Islet of Langerhans (tissue), 1 donor: ENCODE results near the gene RGS12.

Source experiments
- FAIRE-seq: peaks from one replicate; lab custom pipeline; 2011; peaks lifted over from hg19 to GRCh38; lab: Jason Lieb, UNC

Gene RGS12

GRCh38 chr4:3311489-3312171, 18.8 kb downstream of the RGS12 start:
- FAIRE-seq, result no peak

DNA sequence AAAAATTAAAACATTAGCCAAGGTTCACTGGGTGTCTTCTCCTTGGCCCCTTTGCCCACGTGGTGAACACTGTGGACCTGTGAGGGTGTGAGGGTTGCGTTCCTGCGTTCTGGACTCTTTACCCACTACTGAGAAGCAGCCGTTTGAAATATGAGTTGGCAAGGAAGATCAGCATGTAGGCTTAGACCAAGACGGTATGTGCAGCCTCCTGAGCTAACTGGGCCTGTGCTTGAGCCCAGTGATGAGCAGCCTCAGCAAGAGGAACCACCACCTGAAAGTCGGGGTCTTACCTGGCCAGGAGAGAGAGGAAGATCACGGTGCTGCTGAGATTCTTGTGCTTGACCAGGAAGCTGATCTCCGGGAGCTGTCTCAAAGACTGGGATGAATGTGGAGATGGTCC, 19.5 kb downstream of the RGS12 start:
- FAIRE-seq, result no peak

DNA sequence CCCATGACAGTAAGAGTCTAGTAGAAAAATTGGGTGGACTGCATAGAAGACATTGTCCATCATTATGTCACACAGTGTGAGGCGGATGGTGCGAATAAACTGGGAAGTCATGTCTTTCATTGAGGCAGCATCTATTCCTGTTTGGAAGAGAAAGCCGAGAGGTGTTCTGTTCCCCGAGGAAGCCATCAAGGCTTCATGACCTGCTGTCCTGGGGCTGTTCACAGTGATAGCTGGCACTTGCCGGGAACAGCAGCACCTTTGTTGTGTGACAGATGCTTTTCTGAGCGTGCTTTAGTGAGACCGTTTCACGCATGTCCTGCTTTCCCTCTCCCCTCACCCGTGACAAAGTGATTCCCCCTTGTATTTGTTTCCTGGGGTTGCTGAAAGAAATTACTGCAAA, 20.3 kb downstream of the RGS12 start:
- no peak for FAIRE-seq

- FAIRE-seq, result no peak
Observed at GRCh38 chr4:3313556-3314228, 20.9 kb downstream of the RGS12 start.

DNA sequence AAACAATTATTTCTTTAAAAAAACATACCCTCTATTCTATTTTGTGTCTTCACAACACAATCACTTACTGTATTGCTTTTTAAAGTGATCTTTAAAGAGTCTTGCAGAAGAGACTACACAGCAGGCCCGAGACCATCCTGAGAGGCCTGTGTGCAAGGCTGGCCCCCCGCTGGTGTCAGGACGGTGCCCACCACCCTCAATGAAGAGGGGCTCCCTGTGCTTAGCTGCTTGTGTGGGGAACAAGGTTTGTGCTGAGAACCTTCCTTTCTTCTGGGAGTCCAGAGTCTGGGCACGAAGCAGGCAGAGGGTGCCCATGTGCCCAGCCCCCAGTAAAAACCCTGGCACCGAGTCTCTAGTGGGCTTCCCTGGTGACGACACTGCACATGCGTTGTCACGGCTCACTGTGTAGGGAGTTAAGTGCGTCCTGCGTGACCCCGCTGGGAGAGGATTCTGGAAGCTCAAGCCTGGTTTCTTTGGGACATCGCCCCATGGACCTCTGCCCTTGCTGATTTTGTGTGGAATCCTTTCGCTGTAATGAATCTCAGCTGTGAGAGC, 22.0 kb downstream of the RGS12 start:
- no peak for FAIRE-seq

- no peak for FAIRE-seq
Observed at GRCh38 chr4:3315566-3315965, 22.7 kb downstream of the RGS12 start.

- FAIRE-seq, result no peak
Observed at GRCh38 chr4:3316146-3316545, 23.3 kb downstream of the RGS12 start.

- no peak for FAIRE-seq
Observed at GRCh38 chr4:3317011-3317655, 24.3 kb downstream of the RGS12 start.

DNA sequence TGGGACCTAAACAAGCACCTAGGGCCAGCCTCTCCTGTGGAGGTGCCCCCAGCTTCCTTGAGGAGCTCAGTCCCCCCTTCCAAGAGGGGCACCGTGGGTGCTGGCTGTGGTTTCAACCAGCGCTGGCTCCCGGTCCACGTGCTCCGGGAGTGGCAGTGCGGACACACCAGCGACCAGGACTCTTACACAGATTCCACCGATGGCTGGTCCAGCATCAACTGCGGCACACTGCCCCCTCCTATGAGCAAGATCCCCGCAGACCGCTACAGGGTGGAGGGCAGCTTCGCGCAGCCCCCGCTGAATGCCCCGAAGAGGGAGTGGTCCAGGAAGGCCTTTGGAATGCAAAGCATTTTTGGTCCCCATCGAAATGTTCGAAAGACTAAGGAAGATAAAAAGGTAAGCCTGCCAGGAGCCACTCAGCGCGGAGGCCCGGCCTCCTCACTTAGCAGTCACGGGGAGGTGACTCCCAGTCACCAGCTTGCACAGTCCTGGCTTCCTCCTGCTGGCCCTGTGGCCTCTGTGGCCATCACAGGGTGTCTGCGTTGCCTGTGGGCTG, 24.9 kb downstream of the RGS12 start:
- no peak for FAIRE-seq

DNA sequence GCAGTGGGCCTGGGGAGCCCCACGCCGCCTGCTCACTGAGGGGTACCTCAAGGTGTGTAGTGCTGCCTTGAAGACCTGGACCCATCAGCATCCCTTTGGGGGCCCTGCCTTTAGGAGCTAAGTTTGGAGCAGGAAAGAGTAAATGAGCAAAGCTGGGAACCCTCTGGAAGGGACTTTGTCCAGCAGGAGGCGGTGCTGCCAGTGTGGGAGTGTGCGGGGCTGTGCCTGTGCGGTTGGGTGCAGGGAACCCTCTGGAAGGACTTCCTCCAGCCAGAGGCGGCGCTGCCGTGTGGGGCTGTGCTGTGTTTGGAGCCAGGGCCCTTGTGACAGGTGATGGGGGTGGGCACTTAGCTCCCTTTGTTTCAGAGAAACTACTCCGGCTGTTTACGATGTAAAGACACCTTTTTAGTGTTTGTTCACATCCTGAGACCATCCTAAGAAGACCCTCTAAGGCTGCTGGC, 25.8 kb downstream of the RGS12 start:
- FAIRE-seq, result no peak

DNA sequence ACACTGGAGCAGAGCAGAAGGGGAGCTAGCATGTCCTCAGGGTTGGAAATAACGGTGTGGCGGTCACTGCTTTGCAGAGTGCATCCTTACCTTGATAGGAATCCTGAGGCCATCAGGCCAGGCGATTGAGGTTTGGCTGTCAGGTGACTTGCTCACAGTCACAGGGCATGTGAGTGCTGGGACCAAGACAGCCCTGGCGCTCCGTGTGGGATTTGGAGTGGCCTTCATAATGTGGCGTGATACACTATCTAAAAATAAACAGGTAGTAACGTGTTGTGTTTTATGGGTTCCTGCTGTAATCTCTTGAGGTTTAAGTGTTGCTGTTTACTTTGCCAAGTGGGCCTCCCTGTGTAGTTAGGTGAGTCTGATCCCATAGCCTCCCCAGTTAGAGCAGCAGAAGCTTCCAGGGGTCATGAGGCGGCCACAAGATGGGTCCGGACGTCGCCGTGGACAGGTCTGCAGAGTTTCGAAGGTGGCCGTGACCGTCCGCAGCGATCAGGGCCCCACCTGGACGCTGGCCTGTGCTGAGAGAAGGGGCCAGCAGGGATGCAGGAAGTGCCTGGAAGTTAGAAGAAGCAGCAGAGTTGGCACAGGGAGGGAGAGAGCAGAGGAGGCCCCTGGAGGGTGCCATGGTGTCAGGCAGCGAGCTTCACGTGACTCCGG, 27.7 kb downstream of the RGS12 start:
- FAIRE-seq, result no peak

DNA sequence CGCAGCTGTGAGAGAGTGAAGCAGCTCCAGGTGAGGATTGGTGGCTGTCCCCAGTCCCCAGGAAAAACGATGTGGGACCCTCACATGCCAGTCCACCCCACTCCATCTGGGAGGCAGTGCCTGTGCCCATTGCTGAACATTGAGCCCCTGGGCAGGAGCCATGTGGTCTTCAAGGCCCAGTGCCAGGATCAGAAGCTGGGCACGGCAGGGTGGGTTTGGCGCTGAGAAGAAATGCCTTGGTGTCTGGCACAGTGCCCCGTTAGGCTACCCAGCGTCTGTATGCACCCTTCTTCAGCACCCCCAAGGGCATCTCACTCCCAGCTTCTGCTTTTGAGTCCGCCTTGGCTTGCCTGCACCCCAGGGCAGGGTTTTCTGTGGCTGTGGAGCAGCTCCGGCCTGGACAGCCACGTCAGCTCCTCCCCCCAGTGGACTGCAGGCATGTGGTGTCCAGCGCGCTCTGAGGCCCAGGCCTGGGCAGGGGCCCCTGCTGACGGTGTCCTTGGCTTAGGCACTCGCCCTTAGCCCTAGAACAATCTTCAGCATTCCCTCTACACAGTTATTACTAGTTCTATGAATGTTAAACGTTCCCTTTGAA, 28.6 kb downstream of the RGS12 start:
- no peak for FAIRE-seq

GRCh38 chr4:3322059-3322550, 29.3 kb downstream of the RGS12 start:
- no peak for FAIRE-seq

DNA sequence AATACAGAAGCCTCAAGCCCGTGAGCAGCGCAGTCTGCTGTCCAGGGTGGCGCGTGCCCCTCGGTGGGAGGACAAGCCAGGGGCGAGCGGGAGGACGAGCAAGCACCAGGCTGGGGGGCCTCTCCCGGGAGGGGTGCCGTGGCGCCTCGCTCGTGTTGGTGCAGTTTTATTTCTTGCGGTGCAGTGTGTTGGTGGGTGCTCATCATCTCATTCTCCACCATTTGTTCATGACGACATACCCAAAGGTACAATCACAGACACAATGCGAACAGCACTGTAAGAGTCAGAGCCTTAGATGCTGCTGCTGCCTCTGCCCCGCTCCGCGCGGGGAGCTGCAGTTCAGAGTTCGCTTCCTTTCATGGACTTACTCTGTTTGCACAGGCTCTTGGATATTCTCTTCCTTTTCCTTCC, 30.3 kb downstream of the RGS12 start:
- FAIRE-seq, result no peak

GRCh38 chr4:3324093-3324815, 31.4 kb downstream of the RGS12 start:
- no peak for FAIRE-seq

GRCh38 chr4:3328814-3329663, 36.2 kb downstream of the RGS12 start:
- FAIRE-seq, result no peak

GRCh38 chr4:3329887-3330286, 37.1 kb downstream of the RGS12 start:
- FAIRE-seq, result no peak

- FAIRE-seq, result no peak
Observed at GRCh38 chr4:3330707-3331106, 37.9 kb downstream of the RGS12 start.

DNA sequence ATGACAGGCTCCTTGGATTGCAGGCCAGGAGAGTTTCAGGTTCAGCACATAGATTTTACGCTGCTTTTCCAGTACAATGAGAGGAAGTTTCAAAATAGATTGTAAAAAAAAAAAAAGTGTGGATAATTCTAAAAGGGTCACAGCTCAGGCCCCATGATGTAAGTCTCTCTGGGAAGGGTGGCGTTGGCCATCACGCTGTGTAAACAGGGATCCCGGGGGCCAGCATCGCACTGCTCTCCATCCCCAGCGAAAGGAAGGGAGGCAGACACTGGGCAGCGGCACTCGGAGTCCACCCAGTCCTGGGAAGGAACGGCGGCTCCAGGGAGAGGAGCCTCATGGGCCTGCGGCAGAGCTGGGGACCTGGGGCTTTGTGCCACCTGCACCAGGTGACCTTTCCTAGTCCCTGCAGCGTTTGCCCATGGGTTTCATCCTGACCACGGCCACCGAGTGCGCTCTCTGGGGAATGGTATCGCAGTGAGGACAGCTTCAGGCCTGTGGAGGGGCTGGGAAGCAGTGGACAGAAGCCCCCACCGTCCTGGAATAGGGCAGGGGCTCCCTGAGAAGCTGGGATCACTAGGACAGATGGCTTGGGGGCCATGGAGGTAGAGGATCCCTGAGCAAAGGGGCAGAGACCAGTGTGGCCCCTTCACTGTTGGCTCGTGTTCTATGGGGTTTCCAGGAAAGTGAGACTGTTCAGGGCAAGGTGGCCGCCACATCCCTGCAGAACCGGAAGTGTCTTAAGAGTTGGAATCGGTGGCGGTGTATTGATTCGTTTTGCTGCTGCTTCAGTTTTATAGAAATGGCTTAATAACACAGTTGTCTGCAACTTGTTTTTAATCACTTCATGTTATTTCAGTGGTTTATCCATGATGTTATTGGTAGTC, 38.9 kb downstream of the RGS12 start:
- FAIRE-seq, result no peak
